ENCODE data around the gene KCNQ2. TPM values are rescaled to one million over a fixed set of nuclear protein-coding genes. Genes with fewer than 3 reads are reported as not detected.

KCNQ2 gene
- total RNA-seq, 1 donor from 2014 or later: 354 TPM

GRCh38 chr20:63478346-63479302 lies 6.2 kb upstream of the KCNQ2 start:
- no peak for DNase-seq
- TF ChIP-seq, protein P1, sequence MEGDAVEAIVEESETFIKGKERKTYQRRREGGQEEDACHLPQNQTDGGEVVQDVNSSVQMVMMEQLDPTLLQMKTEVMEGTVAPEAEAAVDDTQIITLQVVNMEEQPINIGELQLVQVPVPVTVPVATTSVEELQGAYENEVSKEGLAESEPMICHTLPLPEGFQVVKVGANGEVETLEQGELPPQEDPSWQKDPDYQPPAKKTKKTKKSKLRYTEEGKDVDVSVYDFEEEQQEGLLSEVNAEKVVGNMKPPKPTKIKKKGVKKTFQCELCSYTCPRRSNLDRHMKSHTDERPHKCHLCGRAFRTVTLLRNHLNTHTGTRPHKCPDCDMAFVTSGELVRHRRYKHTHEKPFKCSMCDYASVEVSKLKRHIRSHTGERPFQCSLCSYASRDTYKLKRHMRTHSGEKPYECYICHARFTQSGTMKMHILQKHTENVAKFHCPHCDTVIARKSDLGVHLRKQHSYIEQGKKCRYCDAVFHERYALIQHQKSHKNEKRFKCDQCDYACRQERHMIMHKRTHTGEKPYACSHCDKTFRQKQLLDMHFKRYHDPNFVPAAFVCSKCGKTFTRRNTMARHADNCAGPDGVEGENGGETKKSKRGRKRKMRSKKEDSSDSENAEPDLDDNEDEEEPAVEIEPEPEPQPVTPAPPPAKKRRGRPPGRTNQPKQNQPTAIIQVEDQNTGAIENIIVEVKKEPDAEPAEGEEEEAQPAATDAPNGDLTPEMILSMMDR (IDR thresholded peaks at IDR 0.05; ENCODE audit: partially characterized antibody, unreplicated experiment): no peak
- Mint-ChIP-seq H3K4me3 (ENCODE audit: unreplicated experiment) (no peak overlapping the region), H3K4me1 (ENCODE audit: low read depth, unreplicated experiment) (peaks cover 27% of the 10 kb centered on the region), H3K9me3 (ENCODE audit: unreplicated experiment) (peaks cover 10% of the 10 kb centered on the region), H3K27ac (ENCODE audit: unreplicated experiment) (no peak overlapping the region), H3K27me3 (ENCODE audit: unreplicated experiment) (peaks cover 15% of the 10 kb centered on the region), H3K36me3 (ENCODE audit: unreplicated experiment) (no peaks in the 10 kb centered on the region)

GRCh38 chr20:63477944-63478343 lies 5.5 kb upstream of the KCNQ2 start:
- no peak for DNase-seq
- H3K9me3 Mint-ChIP-seq (ENCODE audit: unreplicated experiment): peaks cover 10% of the 10 kb centered on the region
- no peak overlapping the region for H3K27ac Mint-ChIP-seq (ENCODE audit: unreplicated experiment)
- peaks cover 15% of the 10 kb centered on the region for H3K27me3 Mint-ChIP-seq (ENCODE audit: unreplicated experiment)
- H3K4me3 Mint-ChIP-seq (ENCODE audit: unreplicated experiment): no peak overlapping the region
- H3K36me3 Mint-ChIP-seq (ENCODE audit: unreplicated experiment): no peaks in the 10 kb centered on the region
- peaks cover 27% of the 10 kb centered on the region for H3K4me1 Mint-ChIP-seq (ENCODE audit: low read depth, unreplicated experiment)
- TF ChIP-seq, protein P1 (IDR thresholded peaks at IDR 0.05; ENCODE audit: partially characterized antibody, unreplicated experiment): no peak

GRCh38 chr20:63477061-63477616 lies 4.7 kb upstream of the KCNQ2 start:
- no peak for DNase-seq
- H3K36me3 Mint-ChIP-seq (ENCODE audit: unreplicated experiment): no peaks in the 10 kb centered on the region
- peaks cover 10% of the 10 kb centered on the region for H3K9me3 Mint-ChIP-seq (ENCODE audit: unreplicated experiment)
- no peak overlapping the region for H3K4me3 Mint-ChIP-seq (ENCODE audit: unreplicated experiment)
- TF ChIP-seq, protein P1 (IDR thresholded peaks at IDR 0.05; ENCODE audit: partially characterized antibody, unreplicated experiment): no peak
- peaks cover 13% of the 10 kb centered on the region for H3K27me3 Mint-ChIP-seq (ENCODE audit: unreplicated experiment)
- H3K27ac Mint-ChIP-seq (ENCODE audit: unreplicated experiment): no peak overlapping the region
- peaks cover 20% of the 10 kb centered on the region for H3K4me1 Mint-ChIP-seq (ENCODE audit: low read depth, unreplicated experiment)

- Mint-ChIP-seq H3K36me3 (ENCODE audit: unreplicated experiment) (no peaks in the 10 kb centered on the region), H3K27ac (ENCODE audit: unreplicated experiment) (peak overlapping the region; percentile 64), H3K4me3 (ENCODE audit: unreplicated experiment) (no peak overlapping the region), H3K27me3 (ENCODE audit: unreplicated experiment) (peaks cover 11% of the 10 kb centered on the region), H3K9me3 (ENCODE audit: unreplicated experiment) (peaks cover 4% of the 10 kb centered on the region), H3K4me1 (ENCODE audit: low read depth, unreplicated experiment) (peaks cover 17% of the 10 kb centered on the region)
- TF ChIP-seq, protein P1 (IDR thresholded peaks at IDR 0.05; ENCODE audit: partially characterized antibody, unreplicated experiment): no peak
- DNase-seq: no peak
These were observed 2.8 kb upstream of the KCNQ2 start for GRCh38 chr20:63475209-63475608.
